Tibial nerve (tissue), 4 donors: ENCODE results near the gene ZNF74.

ENCODE experiments used
- EP300 ChIP-seq, 2 donors: sonication (generic); formaldehyde crosslinking; IDR thresholded peaks; one replicate each; pipeline ENCODE4 v1.6.1; 2017; ENCODE audit warnings: antibody characterized with exemption in 2 of 2, mild to moderate bottlenecking in 1 of 2
- POLR2A ChIP-seq, 2 donors: fragments of 450-650 bp; IDR thresholded peaks; one replicate each; pipeline ENCODE4 v1.6.1; 2017; ENCODE audit warnings: antibody characterized with exemption in 2 of 2, mild to moderate bottlenecking in 2 of 2, moderate library complexity in 2 of 2
- TF ChIP-seq, protein P1 (sequence below), 5 experiments: fragments of 200-600 bp in 3 of 5; fragments of 450-650 bp in 2 of 5; sonication (generic) in 3 of 5; IDR thresholded peaks; one replicate each; pipeline ENCODE4 v1.5.1; 2016 to 2019; ENCODE audit warnings: antibody characterized with exemption in 5 of 5, mild to moderate bottlenecking in 3 of 5, moderate library complexity in 2 of 5

- TF ChIP-seq, protein P1, sequence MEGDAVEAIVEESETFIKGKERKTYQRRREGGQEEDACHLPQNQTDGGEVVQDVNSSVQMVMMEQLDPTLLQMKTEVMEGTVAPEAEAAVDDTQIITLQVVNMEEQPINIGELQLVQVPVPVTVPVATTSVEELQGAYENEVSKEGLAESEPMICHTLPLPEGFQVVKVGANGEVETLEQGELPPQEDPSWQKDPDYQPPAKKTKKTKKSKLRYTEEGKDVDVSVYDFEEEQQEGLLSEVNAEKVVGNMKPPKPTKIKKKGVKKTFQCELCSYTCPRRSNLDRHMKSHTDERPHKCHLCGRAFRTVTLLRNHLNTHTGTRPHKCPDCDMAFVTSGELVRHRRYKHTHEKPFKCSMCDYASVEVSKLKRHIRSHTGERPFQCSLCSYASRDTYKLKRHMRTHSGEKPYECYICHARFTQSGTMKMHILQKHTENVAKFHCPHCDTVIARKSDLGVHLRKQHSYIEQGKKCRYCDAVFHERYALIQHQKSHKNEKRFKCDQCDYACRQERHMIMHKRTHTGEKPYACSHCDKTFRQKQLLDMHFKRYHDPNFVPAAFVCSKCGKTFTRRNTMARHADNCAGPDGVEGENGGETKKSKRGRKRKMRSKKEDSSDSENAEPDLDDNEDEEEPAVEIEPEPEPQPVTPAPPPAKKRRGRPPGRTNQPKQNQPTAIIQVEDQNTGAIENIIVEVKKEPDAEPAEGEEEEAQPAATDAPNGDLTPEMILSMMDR (IDR thresholded peaks at IDR 0.05), result no peak
- no peak for TF ChIP-seq POLR2A (IDR thresholded peaks at IDR 0.05)
- no peak for TF ChIP-seq EP300 (IDR thresholded peaks at IDR 0.05)
Observed at GRCh38 chr22:20450551-20450906, 56.6 kb downstream of the ZNF74 start.
